SJSA1 (cell line): ENCODE results near the gene TNK1. TPM values are rescaled to one million over a fixed set of nuclear protein-coding genes. Genes with fewer than 3 reads are reported as not detected.
"Not testable (repeated sequence)": the region's sequence is repeated elsewhere in the genome, so short reads cannot be mapped to it uniquely, and the experiment has no call there.

Source experiments
- DNase-seq, 2 experiments: peaks; one replicate each; pipeline ENCODE4 v3.0.0-alpha.2; 2015 to 2020; ENCODE audit warnings: low spot score in 2 of 2, low read depth in 1 of 2
- H3K27ac ChIP-seq: fragments of 250-450 bp; sonication (Bioruptor Pico); 2 replicates; pipeline ENCODE4 v1.5.1; 2020; ENCODE audit warnings: mild to moderate bottlenecking, moderate library complexity
- H3K27me3 ChIP-seq: fragments of 250-450 bp; sonication (Bioruptor Pico); replicated peaks from 2 replicates; pipeline ENCODE4 v1.5.1; 2020; ENCODE audit warnings: mild to moderate bottlenecking, moderate library complexity
- H3K36me3 ChIP-seq: fragments of 250-450 bp; sonication (Bioruptor Pico); 2 replicates; pipeline ENCODE4 v1.5.1; 2020; ENCODE audit warnings: mild to moderate bottlenecking
- H3K4me1 ChIP-seq: fragments of 250-450 bp; sonication (Bioruptor Pico); replicated peaks from 2 replicates; pipeline ENCODE4 v1.6.1; 2021; ENCODE audit warnings: mild to moderate bottlenecking
- H3K4me3 ChIP-seq: fragments of 250-450 bp; sonication (Bioruptor Pico); 2 replicates; pipeline ENCODE4 v1.5.1; 2020; ENCODE audit warnings: mild to moderate bottlenecking
- H3K9me3 ChIP-seq: fragments of 250-450 bp; sonication (Bioruptor Pico); replicated peaks from 2 replicates; pipeline ENCODE4 v1.5.1; 2020; ENCODE audit warnings: mild to moderate bottlenecking
- total RNA-seq: library from RNA; depleted of rRNA; stranded (reverse); fragments of >200 nt; shearing (Covaris generic); gene quantifications from 2 replicates; pipeline ENCODE4 v1.2.3, GENCODE V29; 2014

The TNK1 gene
- total RNA-seq, 1 experiment from 2014 or later, result not detected

DNA sequence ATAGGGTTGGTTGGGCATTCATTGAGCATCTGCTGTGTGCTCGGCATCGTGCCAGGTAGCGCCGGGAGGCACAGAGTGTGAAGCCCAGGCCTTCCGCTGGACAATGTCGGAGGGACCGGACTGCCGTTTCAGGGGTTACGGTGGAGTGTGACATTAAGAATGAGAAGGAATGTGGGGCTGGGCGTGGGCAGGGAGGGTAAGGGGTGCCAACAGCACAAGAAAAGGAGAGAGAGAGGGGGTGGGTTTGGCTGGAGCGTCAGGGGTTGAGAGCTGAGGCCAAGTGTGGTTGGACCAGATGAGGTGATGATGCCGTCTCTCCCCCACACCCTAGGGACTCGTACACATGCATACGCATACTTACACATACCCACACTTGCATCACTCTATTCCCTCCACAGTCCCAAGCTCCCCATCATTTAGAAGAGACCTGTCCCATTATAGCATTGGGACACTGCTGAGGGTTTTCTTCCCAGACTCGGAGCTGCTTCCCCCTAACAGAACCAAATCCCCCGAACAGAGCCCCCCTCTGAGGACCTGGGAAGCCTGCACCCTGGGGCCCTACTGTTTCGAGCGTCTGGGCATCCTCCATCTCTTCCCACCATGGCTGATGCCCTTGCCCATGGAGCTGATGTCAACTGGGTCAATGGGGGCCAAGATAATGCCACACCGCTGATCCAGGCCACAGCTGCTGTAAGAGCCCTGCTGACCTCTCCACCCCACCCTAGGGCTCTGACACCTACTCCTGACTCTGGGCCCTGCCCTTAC, 32.2 kb upstream of the TNK1 start:
- Histone ChIP-seq H3K4me1 (peaks cover 30% of the 10 kb centered on the region), H3K27me3 (peaks cover 12% of the 10 kb centered on the region), H3K4me3 (no peak overlapping the region), H3K36me3 (peaks cover 4% of the 10 kb centered on the region), H3K9me3 (no peaks in the 10 kb centered on the region), H3K27ac (no peak overlapping the region)
- no peak for DNase-seq

DNA sequence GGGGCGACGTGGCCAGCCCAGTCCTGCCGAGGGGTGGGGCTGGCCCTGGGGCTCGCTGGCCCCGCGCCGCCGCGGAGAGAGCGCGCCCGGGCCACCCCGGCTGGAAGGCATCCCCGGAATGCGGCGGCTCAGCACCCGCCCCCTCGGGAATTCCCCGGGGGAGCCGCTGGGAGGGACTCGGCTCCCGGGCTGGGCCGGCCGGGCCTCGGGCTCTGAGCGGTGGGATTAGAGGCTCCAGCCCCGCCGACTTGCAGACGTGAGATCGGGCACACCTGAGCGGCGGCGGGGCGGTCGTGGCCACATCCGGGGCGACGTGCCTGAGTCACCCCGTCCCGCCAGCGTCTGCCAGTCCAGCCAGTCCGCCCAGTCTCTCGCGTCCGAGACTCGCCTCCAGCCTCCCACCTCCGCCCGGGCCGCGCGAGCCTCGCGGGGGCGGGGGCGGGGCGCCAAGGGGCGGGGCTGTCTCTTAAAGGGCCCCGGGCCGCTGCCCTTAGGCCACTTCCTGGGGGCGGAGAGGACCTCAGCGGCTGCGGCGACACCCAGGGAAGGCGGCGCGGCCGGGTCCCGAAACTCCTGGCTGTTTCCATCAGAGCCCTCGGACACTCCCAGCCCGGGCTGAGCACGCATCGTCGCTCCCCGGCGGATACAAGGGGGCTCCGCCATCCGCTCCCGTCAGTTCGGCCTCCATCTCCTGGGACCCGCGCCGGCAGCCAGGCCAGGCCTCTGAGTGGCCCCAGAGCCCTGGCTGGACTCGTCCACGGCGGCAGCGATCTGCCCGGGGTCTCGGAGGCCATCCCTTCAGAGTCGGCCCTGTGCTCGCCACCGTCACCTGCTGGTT, 29.0 kb upstream of the TNK1 start, which contains the start of gene KCTD11:
TSS of gene KCTD11 (plus strand) at position 498 of the 838 bp plus-strand sequence.
- H3K27me3 ChIP-seq, result no peaks in the 10 kb centered on the region
- no peaks in the 10 kb centered on the region for H3K9me3 ChIP-seq
- H3K4me1 ChIP-seq, result peaks cover 39% of the 10 kb centered on the region
- peak within 1 kb of the TSS; percentile 77 for H3K4me3 ChIP-seq
- peaks cover 4% of the 10 kb centered on the region for H3K36me3 ChIP-seq
- peak within 1 kb of the TSS; percentile 92 for H3K27ac ChIP-seq
- DNase-seq, result peak; percentile 93 to 97

DNA sequence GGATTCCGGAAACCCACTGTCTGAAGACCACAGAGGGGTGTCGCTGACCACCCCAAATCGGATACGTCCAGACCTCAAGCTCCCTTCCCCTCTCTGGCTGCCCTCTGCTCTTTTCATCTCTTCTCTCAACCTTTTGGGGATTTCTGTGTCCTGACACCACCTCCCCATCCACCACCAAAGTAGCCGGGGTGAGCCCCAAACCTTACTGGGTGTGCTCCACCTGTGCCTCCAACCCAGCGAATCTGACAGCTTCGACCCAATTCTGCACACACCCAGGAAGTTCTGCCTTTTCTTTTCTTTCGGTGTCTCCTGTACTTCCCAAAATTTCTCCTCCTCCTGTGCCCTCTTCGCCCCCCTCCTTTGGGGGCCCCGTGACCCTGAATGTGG, 28.4 kb upstream of the TNK1 start:
- Histone ChIP-seq H3K9me3 (no peaks in the 10 kb centered on the region), H3K36me3 (peaks cover 4% of the 10 kb centered on the region), H3K27me3 (no peaks in the 10 kb centered on the region), H3K4me1 (peaks cover 39% of the 10 kb centered on the region), H3K4me3 (peak overlapping the region; percentile 77), H3K27ac (peak overlapping the region; percentile 92)
- no peak for DNase-seq

DNA sequence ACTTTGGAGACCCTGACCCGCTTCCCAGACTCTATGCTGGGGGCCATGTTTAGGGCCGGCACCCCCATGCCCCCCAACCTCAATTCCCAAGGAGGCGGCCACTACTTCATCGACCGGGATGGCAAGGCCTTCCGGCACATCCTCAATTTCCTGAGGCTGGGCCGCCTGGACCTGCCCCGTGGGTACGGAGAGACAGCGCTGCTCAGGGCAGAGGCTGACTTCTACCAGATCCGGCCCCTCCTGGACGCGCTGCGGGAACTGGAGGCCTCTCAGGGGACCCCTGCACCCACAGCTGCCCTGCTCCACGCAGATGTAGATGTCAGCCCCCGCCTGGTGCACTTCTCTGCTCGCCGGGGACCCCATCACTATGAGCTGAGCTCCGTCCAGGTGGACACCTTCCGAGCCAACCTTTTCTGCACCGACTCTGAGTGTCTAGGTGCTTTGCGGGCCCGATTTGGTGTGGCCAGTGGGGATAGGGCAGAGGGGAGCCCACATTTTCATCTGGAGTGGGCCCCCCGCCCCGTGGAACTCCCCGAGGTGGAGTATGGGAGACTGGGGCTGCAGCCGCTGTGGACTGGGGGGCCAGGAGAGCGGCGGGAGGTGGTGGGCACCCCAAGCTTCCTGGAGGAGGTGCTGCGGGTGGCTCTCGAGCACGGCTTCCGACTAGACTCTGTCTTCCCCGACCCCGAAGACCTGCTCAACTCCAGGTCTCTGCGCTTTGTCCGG, 27.8 kb upstream of the TNK1 start:
- Histone ChIP-seq H3K9me3 (no peaks in the 10 kb centered on the region), H3K4me3 (peak overlapping the region; percentile 77), H3K4me1 (peaks cover 39% of the 10 kb centered on the region), H3K27ac (no peak overlapping the region), H3K27me3 (no peaks in the 10 kb centered on the region), H3K36me3 (peaks cover 4% of the 10 kb centered on the region)
- DNase-seq, result no peak

DNA sequence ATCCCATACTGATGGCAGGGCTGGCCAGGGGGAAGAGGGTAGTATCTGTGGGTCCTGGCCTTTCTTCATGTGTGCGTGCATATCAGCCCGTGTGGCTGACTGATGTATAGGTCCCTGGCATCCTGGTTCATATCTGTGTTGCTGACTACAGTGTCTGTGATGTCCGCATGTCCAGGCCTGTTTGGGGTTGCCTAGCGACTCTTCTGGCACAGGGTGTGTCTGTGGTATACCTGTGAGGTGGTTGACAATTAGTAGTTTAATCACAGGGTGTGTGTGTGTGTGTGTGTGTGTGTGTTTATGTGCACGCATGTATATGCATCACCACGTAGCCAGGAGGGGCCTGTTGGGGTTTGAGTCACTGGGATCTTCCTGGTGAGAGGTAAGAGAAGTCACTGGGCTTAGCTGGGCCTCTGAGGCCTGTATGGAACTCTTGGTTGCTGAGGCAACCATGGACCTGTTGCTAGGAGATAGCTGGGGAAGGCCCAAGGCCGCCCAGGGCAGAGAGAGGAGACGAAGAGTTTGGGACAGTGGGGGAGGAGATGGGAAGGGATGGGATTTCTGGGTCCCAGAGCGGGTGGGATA, 26.5 kb upstream of the TNK1 start:
- Histone ChIP-seq H3K27ac (no peak overlapping the region), H3K4me3 (no peak overlapping the region)
- DNase-seq, result no peak

DNA sequence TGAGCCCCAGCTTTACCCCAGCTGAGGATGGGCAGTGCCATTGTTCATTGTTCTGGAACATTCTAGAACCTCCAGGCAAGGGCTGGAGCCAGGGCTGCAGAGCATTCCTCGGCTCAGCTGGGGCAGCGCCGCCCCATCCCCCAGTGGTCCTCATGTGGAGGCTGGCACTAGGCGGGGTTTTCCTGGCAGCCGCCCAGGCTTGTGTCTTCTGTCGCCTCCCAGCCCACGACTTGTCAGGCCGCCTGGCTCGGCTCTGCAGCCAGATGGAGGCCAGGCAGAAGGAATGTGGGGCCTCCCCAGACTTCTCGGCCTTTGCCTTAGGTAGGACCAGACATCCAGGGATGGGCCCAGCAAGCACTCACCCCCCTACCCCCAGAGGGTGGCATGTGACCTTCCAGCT, 25.8 kb upstream of the TNK1 start, which contains the start of gene TMEM95:
TSS of gene TMEM95 (plus strand) at position 104 of the 400 bp plus-strand sequence. CDS start at position 153, 49 bp downstream.
- Histone ChIP-seq H3K4me1 (peaks cover 32% of the 10 kb centered on the region), H3K4me3 (no peak within 1 kb of the TSS), H3K36me3 (peaks cover 4% of the 10 kb centered on the region), H3K9me3 (no peaks in the 10 kb centered on the region), H3K27me3 (no peaks in the 10 kb centered on the region), H3K27ac (no peak within 1 kb of the TSS)
- no peak for DNase-seq

More for the DNA sequence above, 26.5 kb upstream of the TNK1 start:
- peaks cover 4% of the 10 kb centered on the region for H3K36me3 ChIP-seq
- H3K9me3 ChIP-seq, result no peaks in the 10 kb centered on the region
- H3K27me3 ChIP-seq, result no peaks in the 10 kb centered on the region
- H3K4me1 ChIP-seq, result peaks cover 39% of the 10 kb centered on the region

DNA sequence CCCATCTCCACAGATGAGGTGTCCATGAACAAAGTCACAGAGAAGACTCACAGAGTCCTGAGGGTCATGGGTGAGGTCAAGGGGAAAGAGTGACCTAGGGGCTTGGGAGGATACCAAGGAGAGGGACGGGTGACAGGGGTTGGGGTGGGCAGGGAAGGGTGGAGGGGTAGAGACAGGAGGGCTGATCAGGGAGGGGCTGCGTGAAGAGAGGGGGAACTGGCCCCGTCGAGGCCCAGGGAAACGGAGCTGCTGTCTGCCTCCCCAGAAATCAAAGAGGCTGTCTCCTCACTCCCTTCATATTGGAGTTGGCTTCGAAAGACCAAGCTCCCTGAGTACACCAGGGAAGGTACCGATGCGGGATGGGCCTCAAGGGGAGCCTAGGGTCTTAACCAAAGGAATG, 25.3 kb upstream of the TNK1 start:
- Histone ChIP-seq H3K9me3 (no peaks in the 10 kb centered on the region), H3K36me3 (peaks cover 4% of the 10 kb centered on the region), H3K27me3 (no peaks in the 10 kb centered on the region), H3K4me3 (no peak overlapping the region), H3K27ac (no peak overlapping the region), H3K4me1 (peaks cover 29% of the 10 kb centered on the region)
- DNase-seq, result no peak

DNA sequence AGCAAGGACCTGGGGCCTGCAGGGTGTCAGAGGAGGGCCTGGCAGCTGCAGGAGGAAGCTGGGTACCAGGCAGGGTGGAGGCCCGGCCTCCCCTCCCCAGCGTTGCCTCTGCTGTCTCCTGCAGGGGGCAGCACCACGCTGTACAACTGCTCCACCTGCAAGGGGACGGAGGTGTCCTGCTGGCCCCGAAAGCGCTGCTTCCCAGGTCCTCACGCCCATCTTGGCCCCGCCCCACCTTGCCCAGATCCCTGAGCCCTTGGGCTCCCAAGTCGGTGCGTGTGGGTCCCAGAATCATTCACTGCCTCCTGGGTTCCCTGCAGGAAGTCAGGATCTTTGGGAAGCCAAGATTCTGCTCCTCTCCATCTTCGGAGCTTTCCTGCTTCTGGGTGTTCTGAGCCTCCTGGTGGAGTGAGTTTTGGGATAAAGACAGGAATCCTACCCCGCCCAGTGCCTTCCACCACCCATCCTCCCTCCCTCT, 24.8 kb upstream of the TNK1 start:
- Histone ChIP-seq H3K4me1 (peaks cover 23% of the 10 kb centered on the region), H3K4me3 (no peak overlapping the region), H3K36me3 (peaks cover 3% of the 10 kb centered on the region), H3K27me3 (no peaks in the 10 kb centered on the region), H3K9me3 (no peaks in the 10 kb centered on the region), H3K27ac (no peak overlapping the region)
- peak; percentile 59 to 71 for DNase-seq

DNA sequence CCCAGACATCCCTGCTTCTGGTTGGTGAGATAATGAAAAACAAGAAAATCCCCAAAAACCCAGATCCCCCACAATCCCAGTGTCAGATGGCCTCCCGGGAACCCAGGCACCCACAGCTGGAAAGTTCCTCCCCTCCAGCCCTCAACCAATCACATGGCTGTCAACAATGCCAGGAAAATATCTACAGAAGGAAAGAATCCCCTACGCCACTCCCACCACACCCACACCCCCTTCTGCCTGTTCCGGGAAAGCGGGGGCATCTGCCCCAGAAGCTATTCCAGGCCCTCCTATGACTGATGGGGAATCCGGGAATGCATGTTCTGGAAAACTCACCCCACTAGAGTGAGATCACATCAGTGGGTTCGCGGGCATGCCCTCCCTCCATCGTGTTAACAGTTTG, 24.1 kb upstream of the TNK1 start:
- Histone ChIP-seq H3K36me3 (no peaks in the 10 kb centered on the region), H3K9me3 (no peaks in the 10 kb centered on the region), H3K27ac (no peak overlapping the region), H3K27me3 (no peaks in the 10 kb centered on the region), H3K4me1 (peaks cover 20% of the 10 kb centered on the region), H3K4me3 (no peak overlapping the region)
- DNase-seq, result no peak

DNA sequence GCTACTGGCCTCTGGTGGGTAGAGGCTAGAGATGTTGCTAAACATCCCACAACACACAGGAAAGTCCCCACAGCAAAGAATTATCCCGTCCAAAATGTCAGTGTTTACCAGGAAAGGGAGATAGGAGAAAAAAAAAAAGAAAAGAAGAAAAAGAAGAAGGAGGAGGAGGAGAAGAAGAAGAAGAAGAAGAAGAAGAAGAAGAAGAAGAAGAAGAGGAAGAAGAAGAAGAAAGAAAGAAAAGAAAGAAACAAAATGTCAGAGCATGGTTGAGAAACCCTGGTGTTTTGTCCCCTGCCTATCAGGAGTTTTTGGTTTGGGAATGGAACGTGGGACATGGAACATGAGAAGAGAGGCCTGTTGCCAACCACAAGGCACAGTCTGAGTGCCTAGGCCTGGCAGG, 23.5 kb upstream of the TNK1 start:
- Histone ChIP-seq H3K4me3 (no peak overlapping the region), H3K4me1 (peaks cover 18% of the 10 kb centered on the region), H3K27me3 (no peaks in the 10 kb centered on the region), H3K27ac (no peak overlapping the region), H3K9me3 (no peaks in the 10 kb centered on the region), H3K36me3 (no peaks in the 10 kb centered on the region)
- no peak for DNase-seq

DNA sequence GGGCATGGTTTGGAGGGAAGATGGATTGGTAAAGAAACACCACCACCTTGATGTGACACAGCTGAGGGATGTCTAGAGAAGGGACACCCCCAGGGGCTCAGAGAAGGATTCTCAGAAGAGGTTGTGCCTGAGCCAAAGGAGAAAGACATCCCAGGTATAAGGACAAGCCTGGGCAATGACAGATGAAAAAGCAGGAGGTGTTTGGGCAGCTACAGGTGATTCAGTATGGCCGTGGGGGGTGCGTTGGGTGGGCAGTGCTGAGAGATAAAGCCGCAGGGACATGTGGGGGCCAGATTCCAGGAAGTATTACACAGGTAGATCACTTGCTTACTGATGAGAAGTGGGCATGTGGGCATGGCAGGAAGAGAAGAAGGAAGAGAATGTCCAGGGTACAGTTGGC, 19.0 kb upstream of the TNK1 start:
- no peaks in the 10 kb centered on the region for H3K4me1 ChIP-seq
- H3K9me3 ChIP-seq, result no peaks in the 10 kb centered on the region
- H3K36me3 ChIP-seq, result no peaks in the 10 kb centered on the region
- DNase-seq, result no peak
- no peaks in the 10 kb centered on the region for H3K27me3 ChIP-seq
- H3K4me3 ChIP-seq, result no peak overlapping the region
- no peak overlapping the region for H3K27ac ChIP-seq

DNA sequence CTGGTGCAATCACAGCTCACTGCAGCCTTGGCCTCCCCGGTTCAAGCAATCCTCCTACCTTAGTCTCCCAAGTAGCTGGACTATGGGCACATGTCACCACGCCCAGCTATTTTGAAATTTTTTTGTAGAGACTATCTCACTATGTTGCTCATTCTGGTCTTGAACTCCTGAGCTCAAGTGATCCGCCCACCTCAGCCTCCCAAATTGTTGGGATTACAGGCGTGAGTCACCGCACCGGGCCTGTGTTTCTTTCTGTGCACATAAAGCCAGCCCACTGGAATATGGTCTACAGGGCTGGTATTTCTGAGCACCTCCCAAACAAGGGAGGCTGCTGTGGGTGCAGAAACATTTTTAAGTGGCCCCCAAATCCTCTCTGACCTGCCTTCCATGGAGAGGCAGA, 17.6 kb upstream of the TNK1 start:
- no peaks in the 10 kb centered on the region for H3K4me1 ChIP-seq
- H3K27me3 ChIP-seq, result no peaks in the 10 kb centered on the region
- no peak overlapping the region for H3K27ac ChIP-seq
- DNase-seq, result no peak
- no peak overlapping the region for H3K4me3 ChIP-seq
- no peaks in the 10 kb centered on the region for H3K9me3 ChIP-seq
- H3K36me3 ChIP-seq, result no peaks in the 10 kb centered on the region

DNA sequence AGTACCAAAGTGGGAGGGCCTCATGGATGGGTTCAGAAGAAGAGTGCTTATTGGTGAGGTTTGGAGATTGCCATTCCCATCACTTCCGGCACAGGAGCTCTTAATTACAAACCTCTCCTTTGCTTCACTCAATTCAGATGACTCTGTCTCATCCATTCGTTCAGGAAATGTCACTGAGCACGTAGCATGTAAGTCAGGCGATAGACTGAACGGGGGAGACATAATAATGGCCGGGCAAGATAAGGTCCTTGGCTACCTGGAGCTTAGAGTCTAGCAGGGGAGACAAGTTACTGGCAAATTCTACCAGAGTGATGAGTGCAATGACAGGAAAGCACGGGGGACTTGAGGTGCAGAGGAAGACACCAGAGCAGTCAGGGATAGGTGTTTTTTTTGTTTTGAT, 14.9 kb upstream of the TNK1 start:
- H3K4me1 ChIP-seq, H3K27me3 ChIP-seq, H3K36me3 ChIP-seq, H3K4me3 ChIP-seq, H3K27ac ChIP-seq, DNase-seq, H3K9me3 ChIP-seq: not testable (repeated sequence)
